GM12875 (cell line): ENCODE results near the gene KIAA2012.

ENCODE experiments used
- H3K4me3 ChIP-seq: one replicate; pipeline ENCODE4 v1.5.1; 2011; ENCODE audit warnings: low read depth, low read length, control low read depth
- TF ChIP-seq, protein P1 (sequence below): IDR thresholded peaks from 2 replicates; pipeline ENCODE4 v1.5.1; 2011; ENCODE audit warnings: low read depth, mild to moderate bottlenecking, control low read depth, inconsistent platforms, low read length, moderate library complexity, borderline replicate concordance; ENCODE audit not compliant: insufficient read depth

KIAA2012 gene

GRCh38 chr2:202108345-202108744 lies 35.3 kb downstream of the KIAA2012 start:
- H3K4me3 ChIP-seq = no peak overlapping the region
- TF ChIP-seq, protein P1, sequence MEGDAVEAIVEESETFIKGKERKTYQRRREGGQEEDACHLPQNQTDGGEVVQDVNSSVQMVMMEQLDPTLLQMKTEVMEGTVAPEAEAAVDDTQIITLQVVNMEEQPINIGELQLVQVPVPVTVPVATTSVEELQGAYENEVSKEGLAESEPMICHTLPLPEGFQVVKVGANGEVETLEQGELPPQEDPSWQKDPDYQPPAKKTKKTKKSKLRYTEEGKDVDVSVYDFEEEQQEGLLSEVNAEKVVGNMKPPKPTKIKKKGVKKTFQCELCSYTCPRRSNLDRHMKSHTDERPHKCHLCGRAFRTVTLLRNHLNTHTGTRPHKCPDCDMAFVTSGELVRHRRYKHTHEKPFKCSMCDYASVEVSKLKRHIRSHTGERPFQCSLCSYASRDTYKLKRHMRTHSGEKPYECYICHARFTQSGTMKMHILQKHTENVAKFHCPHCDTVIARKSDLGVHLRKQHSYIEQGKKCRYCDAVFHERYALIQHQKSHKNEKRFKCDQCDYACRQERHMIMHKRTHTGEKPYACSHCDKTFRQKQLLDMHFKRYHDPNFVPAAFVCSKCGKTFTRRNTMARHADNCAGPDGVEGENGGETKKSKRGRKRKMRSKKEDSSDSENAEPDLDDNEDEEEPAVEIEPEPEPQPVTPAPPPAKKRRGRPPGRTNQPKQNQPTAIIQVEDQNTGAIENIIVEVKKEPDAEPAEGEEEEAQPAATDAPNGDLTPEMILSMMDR = no peak

- TF ChIP-seq, protein P1 = no peak
- no peak overlapping the region for H3K4me3 ChIP-seq
Measured at GRCh38 chr2:202109139-202109736, 36.2 kb downstream of the KIAA2012 start.

- TF ChIP-seq, protein P1 = no peak
- no peak overlapping the region for H3K4me3 ChIP-seq
Measured at GRCh38 chr2:202109737-202110184, 36.7 kb downstream of the KIAA2012 start.

DNA sequence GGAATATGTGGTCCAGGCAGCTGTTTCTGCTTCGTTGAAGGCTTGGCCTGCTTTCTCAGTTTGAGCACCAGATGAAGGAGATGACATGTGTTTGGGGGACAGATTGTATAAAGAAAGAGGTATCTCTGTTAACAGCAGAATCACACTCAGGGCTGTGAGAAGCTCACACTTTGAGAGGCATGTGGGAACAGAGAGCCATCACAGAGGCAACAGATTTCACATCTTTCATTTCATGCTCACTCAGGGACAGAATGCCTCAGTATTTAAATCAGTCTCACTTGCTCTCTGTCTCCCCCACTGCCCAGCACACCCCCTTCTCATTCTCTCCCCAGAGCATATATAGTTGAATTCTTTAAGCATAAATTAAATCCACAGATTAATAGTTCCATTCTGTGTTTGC lies 37.4 kb downstream of the KIAA2012 start:
- TF ChIP-seq, protein P1 = no peak
- no peak overlapping the region for H3K4me3 ChIP-seq

DNA sequence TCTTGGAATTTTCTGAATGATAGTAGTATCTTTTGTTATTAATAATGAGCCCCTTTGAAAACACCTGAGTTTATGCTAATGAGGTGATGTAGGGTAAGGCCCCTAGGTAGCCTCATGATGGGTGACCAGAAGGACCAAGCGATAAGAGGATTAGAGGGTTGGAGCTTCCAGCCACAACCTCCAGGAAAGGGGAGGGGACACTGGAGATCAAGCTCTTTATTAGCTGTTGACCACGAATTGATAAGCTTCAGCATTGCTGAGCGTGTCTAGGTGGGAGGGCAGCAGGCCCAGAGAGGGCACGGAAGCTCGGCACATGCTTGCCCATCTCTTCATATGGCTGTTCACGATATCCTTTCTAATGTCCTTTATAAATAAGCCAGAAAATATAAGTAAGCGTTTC lies 39.0 kb downstream of the KIAA2012 start:
- no peak overlapping the region for H3K4me3 ChIP-seq
- TF ChIP-seq, protein P1 = no peak

- H3K4me3 ChIP-seq = no peak overlapping the region
- TF ChIP-seq, protein P1 = no peak
Measured at GRCh38 chr2:202113571-202114142, 40.6 kb downstream of the KIAA2012 start.

- TF ChIP-seq, protein P1 = no peak
Measured at GRCh38 chr2:202114291-202114690, 41.2 kb downstream of the KIAA2012 start.

More at GRCh38 chr2:202114291-202114690, 41.2 kb downstream of the KIAA2012 start:
- H3K4me3 ChIP-seq = no peak overlapping the region
